Stomach smooth muscle (tissue), 2 donors: ENCODE data around the gene ISLR.

Experiments used
- H3K27ac ChIP-seq: one replicate; pipeline ENCODE4 v1.7.0; 2013; ENCODE audit warnings: mild to moderate bottlenecking, low read length, inconsistent platforms
- H3K27me3 ChIP-seq, 2 donors: one replicate each; pipeline ENCODE4 v1.7.0; 2013; ENCODE audit warnings: low read length in 2 of 2; ENCODE audit not compliant: insufficient read depth in 2 of 2, control insufficient read depth in 1 of 2
- H3K36me3 ChIP-seq, 2 donors: one replicate each; pipeline ENCODE4 v1.7.0; 2013; ENCODE audit warnings: low read length in 2 of 2; ENCODE audit not compliant: control insufficient read depth in 2 of 2, insufficient read depth in 2 of 2
- H3K4me1 ChIP-seq: one replicate; pipeline ENCODE4 v1.7.0; 2013; ENCODE audit warnings: low read length; ENCODE audit not compliant: control insufficient read depth, insufficient read depth
- H3K4me3 ChIP-seq, 2 donors: one replicate each; pipeline ENCODE4 v1.7.0; 2013; ENCODE audit warnings: low read length in 2 of 2
- H3K9ac ChIP-seq, 2 donors: one replicate each; pipeline ENCODE4 v1.7.0; 2013; ENCODE audit warnings: low read length in 2 of 2, mild to moderate bottlenecking in 1 of 2
- H3K9me3 ChIP-seq, 2 donors: one replicate each; pipeline ENCODE4 v1.7.0; 2013; ENCODE audit warnings: low read length in 2 of 2; ENCODE audit not compliant: control insufficient read depth in 2 of 2
- donor health status: healthy.
- donor health status: Pancreatic carcinoma.

The ISLR gene

GRCh38 chr15:74131628-74132413, 41.7 kb upstream of the ISLR start:
- peaks cover 65 to 85% of the 10 kb centered on the region in 2 donors for H3K27me3 ChIP-seq
- H3K36me3 ChIP-seq: no peaks in the 10 kb centered on the region
- H3K4me1 ChIP-seq: peaks cover 54% of the 10 kb centered on the region
- no peak overlapping the region for H3K27ac ChIP-seq
- no peak overlapping the region for H3K4me3 ChIP-seq
- H3K9me3 ChIP-seq: no peaks in the 10 kb centered on the region
- no peak overlapping the region for H3K9ac ChIP-seq

GRCh38 chr15:74132681-74133651, 40.5 kb upstream of the ISLR start:
- H3K4me3 ChIP-seq: no peak overlapping the region
- no peak overlapping the region for H3K9ac ChIP-seq
- no peaks in the 10 kb centered on the region for H3K9me3 ChIP-seq
- H3K36me3 ChIP-seq: no peaks in the 10 kb centered on the region
- H3K27ac ChIP-seq: no peak overlapping the region
- H3K27me3 ChIP-seq: peaks cover 72 to 82% of the 10 kb centered on the region in 2 donors
- H3K4me1 ChIP-seq: peaks cover 55% of the 10 kb centered on the region

GRCh38 chr15:74133694-74134386, 39.7 kb upstream of the ISLR start:
- Histone ChIP-seq H3K9me3 (no peaks in the 10 kb centered on the region), H3K27me3 (peaks cover 71 to 76% of the 10 kb centered on the region in 2 donors), H3K4me3 (no peak overlapping the region), H3K36me3 (no peaks in the 10 kb centered on the region), H3K9ac (no peak overlapping the region), H3K4me1 (peaks cover 47% of the 10 kb centered on the region), H3K27ac (no peak overlapping the region)

GRCh38 chr15:74134387-74135027, 39.0 kb upstream of the ISLR start:
- no peaks in the 10 kb centered on the region for H3K9me3 ChIP-seq
- no peak overlapping the region for H3K9ac ChIP-seq
- no peaks in the 10 kb centered on the region for H3K36me3 ChIP-seq
- peaks cover 66 to 72% of the 10 kb centered on the region in 2 donors for H3K27me3 ChIP-seq
- no peak overlapping the region for H3K27ac ChIP-seq
- H3K4me3 ChIP-seq: no peak overlapping the region
- peaks cover 41% of the 10 kb centered on the region for H3K4me1 ChIP-seq

GRCh38 chr15:74135041-74135565, 38.4 kb upstream of the ISLR start:
- Histone ChIP-seq H3K4me1 (peaks cover 36% of the 10 kb centered on the region), H3K9ac (no peak overlapping the region), H3K9me3 (no peaks in the 10 kb centered on the region), H3K27me3 (peaks cover 62 to 68% of the 10 kb centered on the region in 2 donors), H3K27ac (no peak overlapping the region), H3K4me3 (no peak overlapping the region), H3K36me3 (no peaks in the 10 kb centered on the region)

GRCh38 chr15:74136540-74136813, 37.0 kb upstream of the ISLR start:
- H3K27me3 ChIP-seq: peaks cover 51 to 54% of the 10 kb centered on the region in 2 donors
- H3K36me3 ChIP-seq: no peaks in the 10 kb centered on the region
- H3K4me3 ChIP-seq: peak overlapping the region; percentile 48 to 68
- peak overlapping the region in 1 of 2 donors; percentile 29 for H3K9ac ChIP-seq
- H3K4me1 ChIP-seq: peaks cover 27% of the 10 kb centered on the region
- no peaks in the 10 kb centered on the region for H3K9me3 ChIP-seq
- H3K27ac ChIP-seq: peak overlapping the region; percentile 24

- Histone ChIP-seq H3K4me3 (peak overlapping the region; percentile 48 to 68), H3K9me3 (no peaks in the 10 kb centered on the region), H3K9ac (peak overlapping the region in 1 of 2 donors; percentile 29), H3K27me3 (peaks cover 46 to 49% of the 10 kb centered on the region in 2 donors), H3K36me3 (no peaks in the 10 kb centered on the region), H3K27ac (peak overlapping the region; percentile 24), H3K4me1 (peaks cover 27% of the 10 kb centered on the region)
Measured at GRCh38 chr15:74136814-74137536, 36.5 kb upstream of the ISLR start.

- H3K4me1 ChIP-seq: peaks cover 27% of the 10 kb centered on the region
- no peak overlapping the region for H3K9ac ChIP-seq
- H3K9me3 ChIP-seq: no peaks in the 10 kb centered on the region
- no peak overlapping the region for H3K27ac ChIP-seq
- H3K27me3 ChIP-seq: peaks cover 41 to 44% of the 10 kb centered on the region in 2 donors
- no peaks in the 10 kb centered on the region for H3K36me3 ChIP-seq
- peak overlapping the region in 1 of 2 donors; percentile 68 for H3K4me3 ChIP-seq
Measured at GRCh38 chr15:74137537-74137894, 36.0 kb upstream of the ISLR start.

GRCh38 chr15:74138642-74139041, 34.9 kb upstream of the ISLR start:
- Histone ChIP-seq H3K36me3 (no peaks in the 10 kb centered on the region), H3K4me1 (peaks cover 23% of the 10 kb centered on the region), H3K4me3 (no peak overlapping the region), H3K9ac (no peak overlapping the region), H3K9me3 (no peaks in the 10 kb centered on the region), H3K27ac (no peak overlapping the region), H3K27me3 (peaks cover 33% of the 10 kb centered on the region in 2 donors)
